H1 (cell line): Measurements from ENCODE around the gene BCL2. TPM values are rescaled to one million over a fixed set of nuclear protein-coding genes. Genes with fewer than 3 reads are reported as not detected.
A peak's percentile ranks its signal among the peaks of the same experiment; 100 is the strongest.

Experiments
- CTCF ChIA-PET: fragments of 300-600 bp; sonication (Branson Sonifier 250); formaldehyde crosslinking; loops from one replicate; lab custom pipeline; 2021; ENCODE audit not compliant: partially characterized antibody; lab: Charles Lee
- POLR2A ChIA-PET: fragments of 300-600 bp; sonication (Branson Sonifier 250); formaldehyde crosslinking; loops from one replicate; lab custom pipeline; 2021; ENCODE audit warnings: inconsistent platforms; ENCODE audit not compliant: partially characterized antibody; lab: Charles Lee
- DNase-seq, 2 experiments: peaks; one replicate each; pipeline versions ENCODE4 v3.0.0 to v3.0.0-alpha.2; 2010 to 2022; ENCODE audit warnings: low spot score in 2 of 2, low read depth in 1 of 2, mixed read lengths in 1 of 2
- FAIRE-seq: peaks from 2 replicates; lab custom pipeline; 2011; peaks lifted over from hg19 to GRCh38; lab: Jason Lieb, UNC
- H2AFZ ChIP-seq: 2 replicates; pipeline ENCODE4 v1.8.1; 2012; ENCODE audit warnings: low read length, inconsistent platforms
- H2AK5ac ChIP-seq: 2 replicates; pipeline ENCODE4 v1.6.1; 2013; ENCODE audit warnings: low read depth, low read length
- H2BK120ac ChIP-seq: replicated peaks from 2 replicates; pipeline ENCODE3; 2013; ENCODE audit warnings: low read depth, low read length, inconsistent platforms
- H2BK12ac ChIP-seq: 2 replicates; pipeline ENCODE4 v1.6.1; 2013; ENCODE audit warnings: low read depth, low read length
- H2BK15ac ChIP-seq: 2 replicates; pipeline ENCODE4 v1.6.1; 2013; ENCODE audit warnings: low read length
- H2BK20ac ChIP-seq: 2 replicates; pipeline ENCODE4 v1.6.1; 2013; ENCODE audit warnings: low read length
- H2BK5ac ChIP-seq: 2 replicates; pipeline ENCODE4 v1.6.1; 2013; ENCODE audit warnings: low read depth, low read length
- H3K14ac ChIP-seq: 2 replicates; pipeline ENCODE4 v1.6.1; 2013; ENCODE audit warnings: inconsistent platforms; ENCODE audit not compliant: insufficient read length
- H3K18ac ChIP-seq: 2 replicates; pipeline ENCODE4 v1.6.1; 2013; ENCODE audit warnings: low read length; ENCODE audit errors: extremely low read depth
- H3K23ac ChIP-seq: 2 replicates; pipeline ENCODE4 v1.6.1; 2013; ENCODE audit warnings: inconsistent platforms; ENCODE audit not compliant: insufficient read length
- H3K23me2 ChIP-seq: 2 replicates; pipeline ENCODE4 v1.6.1; 2013; ENCODE audit warnings: low read depth, low read length
- H3K27ac ChIP-seq: 2 replicates; pipeline ENCODE4 v1.6.1; 2011; ENCODE audit warnings: low read depth, low read length, inconsistent platforms
- H3K27me3 ChIP-seq, 4 experiments: replicated peaks in 1 of 4; 1 replicate in 1 of 4; 2 replicates in 3 of 4; pipeline versions ENCODE4 v1.6.1 to v1.8.1; 2011 to 2013; ENCODE audit warnings: low read length in 3 of 4, mild to moderate bottlenecking in 3 of 4, inconsistent platforms in 2 of 4, mixed read lengths in 2 of 4, moderate library complexity in 1 of 4; ENCODE audit not compliant: control insufficient read depth in 3 of 4, insufficient read depth in 3 of 4; ENCODE audit errors: extremely low read depth in 1 of 4
- H3K36me3 ChIP-seq, 4 experiments: 2 replicates each; pipeline versions ENCODE4 v1.6.1 to v1.8.1; 2011 to 2013; ENCODE audit warnings: mild to moderate bottlenecking in 4 of 4, low read length in 3 of 4, moderate library complexity in 2 of 4, control low read depth in 1 of 4, inconsistent platforms in 1 of 4; ENCODE audit not compliant: insufficient read depth in 4 of 4, control insufficient read depth in 2 of 4
- H3K4ac ChIP-seq: replicated peaks from 2 replicates; pipeline ENCODE3; 2013; ENCODE audit warnings: low read length, low read depth, mixed read lengths, inconsistent platforms; ENCODE audit not compliant: insufficient read length
- H3K4me1 ChIP-seq, 4 experiments: replicated peaks in 1 of 4; 1 replicate in 1 of 4; 2 replicates in 3 of 4; pipeline versions ENCODE4 v1.6.1 to v1.8.1; 2011 to 2013; ENCODE audit warnings: low read length in 3 of 4, inconsistent platforms in 2 of 4, mixed read lengths in 1 of 4; ENCODE audit not compliant: insufficient read depth in 4 of 4, control insufficient read depth in 3 of 4
- H3K4me2 ChIP-seq, 2 experiments: 2 replicates each; pipeline versions ENCODE4 v1.6.1 to v1.8.1; 2011 to 2013; ENCODE audit warnings: low read depth in 2 of 2, low read length in 2 of 2, control low read depth in 1 of 2, inconsistent platforms in 1 of 2, mild to moderate bottlenecking in 1 of 2; ENCODE audit not compliant: insufficient read depth in 1 of 2
- H3K4me3 ChIP-seq, 4 experiments: fragments of 200-600, 300-600 bp in 1 of 4; sonication (generic), shearing (Covaris generic), sonication (Bioruptor Twin) in 1 of 4; 2 replicates each; pipeline versions ENCODE4 v1.5.1 to v1.8.1; 2011 to 2016; ENCODE audit warnings: low read length in 4 of 4, low read depth in 3 of 4, control low read depth in 2 of 4, inconsistent platforms in 2 of 4, mild to moderate bottlenecking in 2 of 4, mixed read lengths in 1 of 4, moderate library complexity in 1 of 4; ENCODE audit not compliant: insufficient read depth in 2 of 4; ENCODE audit errors: extremely low read depth in 1 of 4
- H3K56ac ChIP-seq: replicated peaks from 2 replicates; pipeline ENCODE3; 2013; ENCODE audit warnings: low read depth, mild to moderate bottlenecking, mixed read lengths, low read length, inconsistent platforms; ENCODE audit not compliant: insufficient read length
- H3K79me1 ChIP-seq: 2 replicates; pipeline ENCODE4 v1.6.1; 2013; ENCODE audit warnings: low read depth, low read length, control low read depth
- H3K79me2 ChIP-seq, 2 experiments: 2 replicates each; pipeline versions ENCODE4 v1.6.1 to v1.8.1; 2012 to 2013; ENCODE audit warnings: low read length in 2 of 2, mild to moderate bottlenecking in 2 of 2, inconsistent platforms in 1 of 2; ENCODE audit not compliant: insufficient read depth in 2 of 2, control insufficient read depth in 1 of 2
- H3K9ac ChIP-seq, 4 experiments: replicated peaks in 1 of 4; 1 replicate in 1 of 4; 2 replicates in 3 of 4; pipeline versions ENCODE4 v1.6.1 to v1.8.1; 2011 to 2013; ENCODE audit warnings: low read depth in 3 of 4, low read length in 3 of 4, control low read depth in 2 of 4, mild to moderate bottlenecking in 2 of 4, moderate library complexity in 2 of 4, inconsistent platforms in 1 of 4; ENCODE audit errors: extremely low read depth in 1 of 4
- H3K9me3 ChIP-seq, 2 experiments: 2 replicates each; pipeline versions ENCODE4 v1.6.1 to v1.8.1; 2012 to 2013; ENCODE audit warnings: mild to moderate bottlenecking in 2 of 2, moderate library complexity in 2 of 2, control low read depth in 1 of 2, inconsistent platforms in 1 of 2, low read depth in 1 of 2, low read length in 1 of 2, mixed read lengths in 1 of 2; ENCODE audit not compliant: insufficient read depth in 2 of 2
- H4K20me1 ChIP-seq, 2 experiments: replicated peaks in 1 of 2; 2 replicates each; pipeline versions ENCODE3 to v1.8.1; 2011 to 2013; ENCODE audit warnings: inconsistent platforms in 2 of 2, low read length in 2 of 2, mild to moderate bottlenecking in 1 of 2; ENCODE audit not compliant: insufficient read depth in 2 of 2, control insufficient read depth in 1 of 2
- H4K5ac ChIP-seq: 2 replicates; pipeline ENCODE4 v1.6.1; 2013; ENCODE audit warnings: low read length, low read depth, mixed read lengths, inconsistent platforms; ENCODE audit not compliant: insufficient read length
- H4K8ac ChIP-seq: 2 replicates; pipeline ENCODE4 v1.8.0; 2013; ENCODE audit warnings: mild to moderate bottlenecking, moderate library complexity, low read length, inconsistent platforms; ENCODE audit not compliant: insufficient read depth; ENCODE audit errors: extremely low read depth
- H4K91ac ChIP-seq: replicated peaks from 2 replicates; pipeline ENCODE3; 2013; ENCODE audit warnings: low read length, mixed read lengths, inconsistent platforms; ENCODE audit not compliant: insufficient read length
- RAD21 ChIP-seq, 2 experiments: IDR thresholded peaks in 1 of 2; conservative IDR thresholded peaks in 1 of 2; 2 replicates each; pipeline ENCODE4 v1.6.1; 2011; ENCODE audit warnings: low read depth in 2 of 2, low read length in 2 of 2, improper control_type of control experiment in 1 of 2, inconsistent platforms in 1 of 2, mild to moderate bottlenecking in 1 of 2, moderate library complexity in 1 of 2
- RBBP5 ChIP-seq: IDR thresholded peaks from 2 replicates; pipeline ENCODE4 v1.7.1; 2012; ENCODE audit warnings: low read depth, mild to moderate bottlenecking, inconsistent platforms, low read length, moderate library complexity, borderline replicate concordance
- WGBS, 2 experiments: shearing (Covaris generic) in 1 of 2; methylation state at CpG; one replicate each; pipeline versions ENCODE4 v1.1.6 to v1.1.7; 2013 to 2015; ENCODE audit warnings: low lambda C conversion rate in 2 of 2, mixed read lengths in 2 of 2, inconsistent platforms in 1 of 2, low coverage in 1 of 2, missing lambda C conversion rate in 1 of 2; ENCODE audit not compliant: insufficient replicate concordance in 2 of 2, insufficient coverage in 1 of 2, insufficient read length in 1 of 2; ENCODE audit errors: extremely low coverage in 1 of 2, missing lambda C conversion rate in 1 of 2; 5-methylcytosine and 5-hydroxymethylcytosine counted together
- polyA plus RNA-seq, 7 experiments: library from polyadenylated mRNA; depleted of rRNA in 3 of 7; stranded (reverse) in 5 of 7; unstranded in 2 of 7; fragments of >200 nt in 5 of 7; fragments of 200-250 nt in 2 of 7; gene quantifications; 1 replicate in 5 of 7; 2 replicates in 1 of 7; 4 replicates in 1 of 7; pipeline versions ENCODE4 v1.2.1 to v1.2.3, GENCODE V29; 2011 to 2013; ENCODE audit warnings: missing spikeins in 2 of 7, mixed read lengths in 2 of 7
- total RNA-seq: library from RNA; stranded (reverse); fragmentation: NEBNext Ultra II Directional; extraction: Animal tissue kit (Norgen Biotek cat#: 25700); gene quantifications from 2 replicates; pipeline ENCODE4 v1.2.1, GENCODE V29; 2021

BCL2 gene
- total and polyA plus RNA-seq, 2 of the 8 experiments (the other 6 are each of a cell fraction or from before 2014, with no cell fraction given): 0.59 to 4.5 TPM

DNA sequence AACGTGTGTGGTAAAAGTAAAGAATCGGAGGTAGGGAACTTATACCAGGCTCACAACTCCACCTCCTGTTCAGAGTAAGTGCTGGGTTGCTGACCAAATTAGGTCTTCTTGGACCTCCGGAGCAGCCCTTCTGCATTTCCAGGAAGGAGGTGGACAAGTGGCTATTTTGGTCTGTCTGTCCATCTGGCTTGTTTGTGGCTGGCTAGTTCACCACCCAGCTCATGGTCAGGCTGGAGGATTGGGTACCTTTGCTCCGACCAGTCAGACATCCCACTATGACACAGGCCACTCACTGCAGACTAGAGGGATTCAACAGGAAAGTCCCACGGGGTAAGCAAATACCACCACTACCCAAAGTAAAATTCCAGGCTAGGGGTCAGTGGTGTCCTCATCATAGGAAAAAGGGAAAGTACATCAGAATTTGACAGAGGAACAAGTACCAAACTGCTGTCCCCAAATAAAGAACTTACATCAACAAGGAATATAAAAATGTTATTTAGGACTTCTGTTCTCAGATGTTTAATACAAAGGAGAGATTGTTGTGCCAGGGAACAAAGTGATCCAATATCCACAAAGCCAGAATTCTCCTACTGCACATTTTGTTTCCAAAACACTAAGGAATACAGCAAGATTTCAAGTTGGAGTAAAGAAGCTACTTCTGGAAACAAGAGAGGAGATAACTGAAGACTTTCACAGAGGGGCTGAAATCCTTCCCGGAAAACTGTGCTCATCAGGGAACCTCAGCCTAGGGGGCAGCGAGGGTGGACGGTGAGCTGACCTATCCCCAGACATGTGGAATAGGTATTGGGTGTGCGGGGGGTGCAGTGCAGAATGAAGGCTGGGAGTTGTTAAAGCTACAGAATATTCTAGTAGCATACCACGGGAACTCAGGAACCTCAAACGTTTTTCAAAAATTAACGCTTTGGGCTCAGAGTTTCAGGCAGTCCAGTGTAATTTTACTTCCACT lies 56.9 kb downstream of the BCL2 start:
- H4K5ac ChIP-seq: no peak overlapping the region
- H3K14ac ChIP-seq: no peak overlapping the region
- H3K4me2 ChIP-seq: no peak overlapping the region
- WGBS, 2 experiments: 76% methylated on average over 12 of the region's 12 CpGs; no CpG with 5 or more reads in 1 of the 2 experiments
- H3K23me2 ChIP-seq: no peaks in the 10 kb centered on the region
- H3K36me3 ChIP-seq: no peaks in the 10 kb centered on the region
- FAIRE-seq (no peak), DNase-seq (no peak)
- H3K27me3 ChIP-seq: no peaks in the 10 kb centered on the region
- no peak overlapping the region for H2BK120ac ChIP-seq
- H4K20me1 ChIP-seq: no peaks in the 10 kb centered on the region
- H2AFZ ChIP-seq: no peak overlapping the region
- H2BK5ac ChIP-seq: no peak overlapping the region
- H3K9ac ChIP-seq: no peak overlapping the region
- no peak overlapping the region for H2BK12ac ChIP-seq
- no peak overlapping the region for H3K4ac ChIP-seq
- H2BK20ac ChIP-seq: no peak overlapping the region
- no peaks in the 10 kb centered on the region for H3K79me1 ChIP-seq
- no peak overlapping the region for H2AK5ac ChIP-seq
- no peaks in the 10 kb centered on the region for H3K4me1 ChIP-seq
- H2BK15ac ChIP-seq: no peak overlapping the region
- CTCF ChIA-PET: no interaction called here
- no peaks in the 10 kb centered on the region for H3K79me2 ChIP-seq
- no peak overlapping the region for H3K4me3 ChIP-seq
- H4K8ac ChIP-seq: no peak overlapping the region
- no peak overlapping the region for H3K23ac ChIP-seq
- no peak overlapping the region for H3K27ac ChIP-seq
- H4K91ac ChIP-seq: no peak overlapping the region
- H3K9me3 ChIP-seq: no peaks in the 10 kb centered on the region
- peak in 1 of 2 experiments; percentile 20; a peak in 1 of 4 replicates for TF ChIP-seq RAD21 (IDR thresholded peaks at IDR 0.05 in 1 of 2, conservative IDR thresholded peaks at IDR 0.05 in 1 of 2; ENCODE audit: low read depth in 2 of 2, low read length in 2 of 2)
- no peak for TF ChIP-seq RBBP5
- no peak overlapping the region for H3K56ac ChIP-seq
- POLR2A ChIA-PET: no interaction called here
- no peak overlapping the region for H3K18ac ChIP-seq
